Panc1 (cell line): ENCODE results near the gene XXYLT1.

Source experiments
- POLR2AphosphoS5 ChIP-seq: IDR thresholded peaks from 2 replicates; pipeline ENCODE4 v1.6.1; 2012; ENCODE audit warnings: mild to moderate bottlenecking, low read depth, low read length, moderate library complexity
- TCF7L2 ChIP-seq: IDR thresholded peaks from 2 replicates; pipeline ENCODE4 v1.6.1; 2011; ENCODE audit warnings: mild to moderate bottlenecking, low read depth, low read length, inconsistent platforms
- TF ChIP-seq, protein P1 (sequence below): fragments of 450-650 bp; IDR thresholded peaks from 2 replicates; pipeline ENCODE4 v1.5.1; 2017; ENCODE audit warnings: mild to moderate bottlenecking
- TF ChIP-seq, protein P2 (sequence below), 2 experiments: IDR thresholded peaks; 2 replicates each; pipeline ENCODE4 v1.6.1; 2011 to 2012; ENCODE audit warnings: low read depth in 2 of 2, control low read depth in 1 of 2, low read length in 1 of 2, mild to moderate bottlenecking in 1 of 2, moderate library complexity in 1 of 2; ENCODE audit not compliant: insufficient read depth in 1 of 2

DNA sequence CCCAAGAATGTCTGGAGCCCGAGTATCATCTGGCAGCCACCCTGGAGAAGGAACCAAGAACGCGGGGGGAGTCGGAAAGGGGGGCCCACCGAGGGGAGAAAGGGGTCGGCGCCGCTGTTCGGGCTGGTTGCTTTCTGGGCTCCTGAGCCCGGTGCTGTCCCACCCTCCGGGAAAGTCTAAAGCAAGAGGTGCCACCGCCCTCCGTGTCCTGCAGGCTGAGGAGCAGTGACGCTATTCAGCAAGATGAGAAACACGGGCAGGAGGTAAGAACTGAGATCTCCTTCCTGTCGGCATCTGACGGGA is 234.8 kb downstream of the XXYLT1 start:
- TF ChIP-seq, protein P1, sequence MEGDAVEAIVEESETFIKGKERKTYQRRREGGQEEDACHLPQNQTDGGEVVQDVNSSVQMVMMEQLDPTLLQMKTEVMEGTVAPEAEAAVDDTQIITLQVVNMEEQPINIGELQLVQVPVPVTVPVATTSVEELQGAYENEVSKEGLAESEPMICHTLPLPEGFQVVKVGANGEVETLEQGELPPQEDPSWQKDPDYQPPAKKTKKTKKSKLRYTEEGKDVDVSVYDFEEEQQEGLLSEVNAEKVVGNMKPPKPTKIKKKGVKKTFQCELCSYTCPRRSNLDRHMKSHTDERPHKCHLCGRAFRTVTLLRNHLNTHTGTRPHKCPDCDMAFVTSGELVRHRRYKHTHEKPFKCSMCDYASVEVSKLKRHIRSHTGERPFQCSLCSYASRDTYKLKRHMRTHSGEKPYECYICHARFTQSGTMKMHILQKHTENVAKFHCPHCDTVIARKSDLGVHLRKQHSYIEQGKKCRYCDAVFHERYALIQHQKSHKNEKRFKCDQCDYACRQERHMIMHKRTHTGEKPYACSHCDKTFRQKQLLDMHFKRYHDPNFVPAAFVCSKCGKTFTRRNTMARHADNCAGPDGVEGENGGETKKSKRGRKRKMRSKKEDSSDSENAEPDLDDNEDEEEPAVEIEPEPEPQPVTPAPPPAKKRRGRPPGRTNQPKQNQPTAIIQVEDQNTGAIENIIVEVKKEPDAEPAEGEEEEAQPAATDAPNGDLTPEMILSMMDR = no peak
- no peak for TF ChIP-seq TCF7L2
- TF ChIP-seq, protein P2, sequence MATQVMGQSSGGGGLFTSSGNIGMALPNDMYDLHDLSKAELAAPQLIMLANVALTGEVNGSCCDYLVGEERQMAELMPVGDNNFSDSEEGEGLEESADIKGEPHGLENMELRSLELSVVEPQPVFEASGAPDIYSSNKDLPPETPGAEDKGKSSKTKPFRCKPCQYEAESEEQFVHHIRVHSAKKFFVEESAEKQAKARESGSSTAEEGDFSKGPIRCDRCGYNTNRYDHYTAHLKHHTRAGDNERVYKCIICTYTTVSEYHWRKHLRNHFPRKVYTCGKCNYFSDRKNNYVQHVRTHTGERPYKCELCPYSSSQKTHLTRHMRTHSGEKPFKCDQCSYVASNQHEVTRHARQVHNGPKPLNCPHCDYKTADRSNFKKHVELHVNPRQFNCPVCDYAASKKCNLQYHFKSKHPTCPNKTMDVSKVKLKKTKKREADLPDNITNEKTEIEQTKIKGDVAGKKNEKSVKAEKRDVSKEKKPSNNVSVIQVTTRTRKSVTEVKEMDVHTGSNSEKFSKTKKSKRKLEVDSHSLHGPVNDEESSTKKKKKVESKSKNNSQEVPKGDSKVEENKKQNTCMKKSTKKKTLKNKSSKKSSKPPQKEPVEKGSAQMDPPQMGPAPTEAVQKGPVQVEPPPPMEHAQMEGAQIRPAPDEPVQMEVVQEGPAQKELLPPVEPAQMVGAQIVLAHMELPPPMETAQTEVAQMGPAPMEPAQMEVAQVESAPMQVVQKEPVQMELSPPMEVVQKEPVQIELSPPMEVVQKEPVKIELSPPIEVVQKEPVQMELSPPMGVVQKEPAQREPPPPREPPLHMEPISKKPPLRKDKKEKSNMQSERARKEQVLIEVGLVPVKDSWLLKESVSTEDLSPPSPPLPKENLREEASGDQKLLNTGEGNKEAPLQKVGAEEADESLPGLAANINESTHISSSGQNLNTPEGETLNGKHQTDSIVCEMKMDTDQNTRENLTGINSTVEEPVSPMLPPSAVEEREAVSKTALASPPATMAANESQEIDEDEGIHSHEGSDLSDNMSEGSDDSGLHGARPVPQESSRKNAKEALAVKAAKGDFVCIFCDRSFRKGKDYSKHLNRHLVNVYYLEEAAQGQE (IDR thresholded peaks at IDR 0.05; ENCODE audit: insufficient read depth in 1 of 2, low read depth in 2 of 2, low read length in 1 of 2) = no peak
- TF ChIP-seq POLR2AphosphoS5 = no peak
